ENCODE measurements around the gene ENPP1. TPM values are rescaled to one million over a fixed set of nuclear protein-coding genes. Genes with fewer than 3 reads are reported as not detected.

Gene ENPP1
- total and polyA plus RNA-seq, 9 of the 15 experiments (the other 6 are each of a cell fraction or from before 2014, with no cell fraction given): 0.03 to 0.56 (median 0.14) TPM

- FAIRE-seq: no peak
- peaks cover 3 to 9% of the 10 kb centered on the region in 2 experiments; a peak in 3 of 5 replicates for H3K4me1 ChIP-seq (replicated peaks in 1 of 2; ENCODE audit: control insufficient read depth in 2 of 2, insufficient read depth in 2 of 2, low read length in 2 of 2)
- H3K4me2 ChIP-seq (ENCODE audit: insufficient read depth, low read length): peak overlapping the region; percentile 61
- WGBS (ENCODE audit: insufficient coverage, low coverage, missing lambda C conversion rate): 48% methylated on average over 12 of the region's 12 CpGs
- CTCF ChIA-PET (ENCODE audit: low intra/inter-chr PET ratio): no interaction called here
- H4K20me1 ChIP-seq (replicated peaks; ENCODE audit: control insufficient read depth, insufficient read depth, low read length): no peaks in the 10 kb centered on the region
- peak overlapping the region in 1 of 2 experiments; percentile 83; a peak in 2 of 4 replicates for H3K9ac ChIP-seq (ENCODE audit: insufficient read depth in 1 of 2, low read depth in 2 of 2, low read length in 2 of 2)
- BruUV-seq (replicated peaks): no TSS peak
- POLR2A ChIA-PET: interaction anchor here (0.8 kb wide), 1 partner anchor 491 kb away, joined by 3 read pairs; no protein-coding TSS in a partner anchor
- peak overlapping the region; percentile 66; the same call in 1 of the 2 replicates for H2AFZ ChIP-seq (ENCODE audit: low read depth, low read length)
- H3K27me3 ChIP-seq (ENCODE audit: control insufficient read depth in 2 of 2, insufficient read depth in 2 of 2, low read length in 2 of 2): peaks cover 15 to 18% of the 10 kb centered on the region in 2 experiments; a peak in 3 of 5 replicates
- no peak for DNase-seq (ENCODE audit: extremely low read depth in 1 of 4, low spot score in 3 of 4)
- H3K4me3 ChIP-seq: peak overlapping the region; percentile 33
- in situ Hi-C loops (cut with MboI): no loop called here
- H3K36me3 ChIP-seq (ENCODE audit: control insufficient read depth, insufficient read depth, low read length): no peaks in the 10 kb centered on the region
- no peak for TF ChIP-seq THRA (IDR thresholded peaks at IDR 0.05)
- no peak for TF ChIP-seq THAP7 (CRISPR knock-in tag; IDR thresholded peaks at IDR 0.05)
- no peak for TF ChIP-seq AFF4 (CRISPR knock-in tag; IDR thresholded peaks at IDR 0.05)
- no peak for TF ChIP-seq SIN3A (IDR thresholded peaks at IDR 0.05; ENCODE audit: borderline replicate concordance in 2 of 2, control insufficient read depth in 1 of 2, low read depth in 2 of 2, low read length in 2 of 2)
- TF ChIP-seq PTBP1 (IDR thresholded peaks at IDR 0.05; ENCODE audit: low read depth, low read length): no peak
- no peaks in the 10 kb centered on the region for H3K9me1 ChIP-seq (ENCODE audit: control insufficient read depth, insufficient read depth, low read length)
- no peaks in the 10 kb centered on the region for H3K79me2 ChIP-seq (ENCODE audit: control insufficient read depth, insufficient read depth, low read length)
- no peak overlapping the region for H3K27ac ChIP-seq (ENCODE audit: extremely low read depth, low read depth, low read length)
- H3K9me3 ChIP-seq (replicated peaks; ENCODE audit: control insufficient read depth, insufficient read depth, low read depth, low read length): no peaks in the 10 kb centered on the region
- ATAC-seq: no peak
- intact Hi-C loops (cut with micrococcal nuclease): no loop called here
Measured at GRCh38 chr6:131808460-131809269, 845 bp downstream of the ENPP1 start.

All from K562 (cell line).